ENCODE data around the gene TXNDC17. TPM values are rescaled to one million over a fixed set of nuclear protein-coding genes. Genes with fewer than 3 reads are reported as not detected.
"Not testable (repeated sequence)": the region's sequence is repeated elsewhere in the genome, so short reads cannot be mapped to it uniquely, and the experiment has no call there.

Gene TXNDC17
- total RNA-seq = 10 to 100 TPM; 69.6 to 71.6 TPM

DNA sequence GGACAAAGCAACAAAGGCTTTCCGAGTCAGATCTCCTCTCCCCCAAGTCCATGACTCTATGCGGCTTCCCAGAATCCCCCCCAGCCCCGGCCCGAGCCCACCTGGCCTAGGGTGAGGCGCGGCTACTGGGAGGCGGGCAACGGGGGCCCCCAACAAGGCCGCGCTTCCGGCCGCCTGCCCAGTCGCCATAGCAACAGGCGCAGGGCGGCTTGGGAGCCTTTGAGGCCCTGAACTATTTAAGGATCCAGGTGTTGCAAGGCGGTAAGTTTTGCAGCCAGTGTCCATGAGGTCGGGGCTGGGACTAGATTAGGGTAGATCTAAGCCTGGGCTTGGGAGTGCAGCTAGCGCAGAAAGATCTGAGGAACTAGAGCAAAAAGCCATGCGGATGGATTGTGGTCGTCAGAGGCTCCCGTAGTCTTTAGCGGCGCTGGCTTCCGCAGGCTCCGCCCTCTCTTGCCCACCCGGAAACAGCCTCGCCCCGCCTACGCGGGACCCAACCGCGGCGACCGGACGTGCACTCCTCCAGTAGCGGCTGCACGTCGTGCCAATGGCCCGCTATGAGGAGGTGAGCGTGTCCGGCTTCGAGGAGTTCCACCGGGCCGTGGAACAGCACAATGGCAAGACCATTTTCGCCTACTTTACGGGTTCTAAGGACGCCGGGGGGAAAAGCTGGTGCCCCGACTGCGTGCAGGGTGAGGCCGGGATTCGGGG, at the start of gene TXNDC17, which contains the start of gene KIAA0753:
Gene TXNDC17 (plus strand): TSS at position 525 of the 711 bp plus-strand sequence. CDS start 23 bp downstream, at position 548.
Gene KIAA0753 (minus strand): TSS at position 176 of the 711 bp plus-strand sequence. CDS start 5,608 bp downstream, outside the sequence.
- H3K36me3 Mint-ChIP-seq = peaks cover 20% of the 10 kb centered on the region
- H3K27ac Mint-ChIP-seq = peak within 1 kb of the TSS; percentile 91
- peaks cover 58% of the 10 kb centered on the region for H3K4me1 Mint-ChIP-seq
- no peaks in the 10 kb centered on the region for H3K9me3 Mint-ChIP-seq (ENCODE audit: low read depth)
- no peaks in the 10 kb centered on the region for H3K27me3 Mint-ChIP-seq
- ATAC-seq = peak; percentile 88
- H3K4me3 Mint-ChIP-seq = peak within 1 kb of the TSS; percentile 87
- CTCF ChIA-PET = interaction anchor here (1.0 to 3.7 kb wide), 2 partner anchors 10 to 19 kb away, joined by 3 to 20 read pairs; partner anchors contain the start of genes C17orf100 and MED31
- peak; percentile 97 for DNase-seq

DNA sequence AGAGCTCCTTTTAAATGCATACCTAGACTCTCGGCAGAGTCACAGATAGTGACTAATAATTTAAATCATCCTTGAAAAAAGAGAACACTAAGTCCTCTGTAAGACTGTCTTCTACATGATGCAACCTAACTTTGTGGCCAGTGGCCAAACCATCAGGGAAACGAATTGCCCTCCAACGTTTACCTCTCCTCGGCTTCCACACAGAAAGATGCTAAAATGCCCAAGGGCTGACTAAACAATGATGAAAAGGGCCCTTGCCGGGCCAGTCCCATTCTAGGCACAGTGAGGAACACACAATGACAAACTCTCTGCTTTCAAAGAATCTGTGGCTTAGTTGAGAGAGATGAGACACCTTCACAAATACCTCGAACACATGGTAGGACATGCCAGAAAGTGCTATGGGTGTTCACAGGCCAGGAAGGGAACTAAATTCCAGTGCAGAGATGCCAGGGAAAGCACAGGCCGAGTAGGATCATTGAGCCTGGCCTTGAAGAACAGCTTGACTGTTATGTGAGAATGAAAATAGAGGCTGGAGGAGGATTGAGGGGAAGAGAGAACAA, 49.2 kb upstream of the TXNDC17 start:
- Mint-ChIP-seq H3K4me1 (peaks cover 7% of the 10 kb centered on the region), H3K9me3 (ENCODE audit: low read depth) (no peaks in the 10 kb centered on the region), H3K27me3 (no peaks in the 10 kb centered on the region), H3K4me3 (no peak overlapping the region), H3K27ac (no peak overlapping the region), H3K36me3 (peaks cover 35% of the 10 kb centered on the region)
- CTCF ChIA-PET = no interaction called here
- ATAC-seq = no peak
- no peak for DNase-seq

DNA sequence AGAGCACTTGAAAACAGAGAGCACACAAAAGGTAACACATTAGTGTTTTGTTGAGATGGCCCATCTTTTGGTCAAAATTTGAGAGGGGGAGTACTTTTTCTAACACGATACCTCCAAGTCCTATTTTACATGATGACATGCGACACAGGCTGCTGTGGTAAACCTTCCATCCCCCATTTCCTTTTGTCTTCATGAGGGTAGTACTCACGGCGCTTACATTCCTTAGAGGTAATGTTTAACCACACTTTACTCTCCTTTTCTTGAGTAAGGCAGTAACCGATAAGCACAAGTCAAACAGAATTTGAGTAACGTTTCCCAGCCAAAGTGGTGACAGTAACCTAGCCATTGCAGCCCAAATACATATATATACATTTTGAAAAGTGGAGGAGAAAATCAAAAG, 48.7 kb upstream of the TXNDC17 start:
- Mint-ChIP-seq H3K27me3 (no peaks in the 10 kb centered on the region), H3K4me3 (no peak overlapping the region), H3K27ac (no peak overlapping the region), H3K4me1 (peaks cover 7% of the 10 kb centered on the region), H3K36me3 (peaks cover 35% of the 10 kb centered on the region), H3K9me3 (ENCODE audit: low read depth) (no peaks in the 10 kb centered on the region)
- DNase-seq (no peak), ATAC-seq (no peak)
- CTCF ChIA-PET = no interaction called here

- DNase-seq; H3K9me3 Mint-ChIP-seq (ENCODE audit: low read depth); CTCF ChIA-PET; H3K4me1 Mint-ChIP-seq; H3K4me3 Mint-ChIP-seq; H3K27ac Mint-ChIP-seq; H3K27me3 Mint-ChIP-seq; ATAC-seq: not testable (repeated sequence)
- peaks cover 28% of the 10 kb centered on the region for H3K36me3 Mint-ChIP-seq
Observed at GRCh38 chr17:6593371-6593770, 47.5 kb upstream of the TXNDC17 start.

GRCh38 chr17:6596081-6596480, 44.8 kb upstream of the TXNDC17 start:
- Mint-ChIP-seq H3K27ac (no peak overlapping the region), H3K4me1 (peaks cover 7% of the 10 kb centered on the region), H3K36me3 (peaks cover 29% of the 10 kb centered on the region), H3K4me3 (no peak overlapping the region), H3K27me3 (no peaks in the 10 kb centered on the region), H3K9me3 (ENCODE audit: low read depth) (no peaks in the 10 kb centered on the region)
- CTCF ChIA-PET = no interaction called here
- no peak for DNase-seq
- ATAC-seq = no peak

- CTCF ChIA-PET = no interaction called here
- H3K27me3 Mint-ChIP-seq = no peaks in the 10 kb centered on the region
- H3K4me1 Mint-ChIP-seq = peaks cover 7% of the 10 kb centered on the region
- H3K36me3 Mint-ChIP-seq = peaks cover 29% of the 10 kb centered on the region
- H3K27ac Mint-ChIP-seq = no peak overlapping the region
- no peak for ATAC-seq
- DNase-seq = no peak
- H3K9me3 Mint-ChIP-seq (ENCODE audit: low read depth) = no peaks in the 10 kb centered on the region
- H3K4me3 Mint-ChIP-seq = no peak overlapping the region
Observed at GRCh38 chr17:6596511-6596910, 44.3 kb upstream of the TXNDC17 start.

GRCh38 chr17:6596941-6597340, 43.9 kb upstream of the TXNDC17 start:
- CTCF ChIA-PET = no interaction called here
- Mint-ChIP-seq H3K36me3 (peaks cover 27% of the 10 kb centered on the region), H3K27me3 (no peaks in the 10 kb centered on the region), H3K4me3 (no peak overlapping the region), H3K4me1 (peaks cover 4% of the 10 kb centered on the region), H3K9me3 (ENCODE audit: low read depth) (no peaks in the 10 kb centered on the region), H3K27ac (no peak overlapping the region)
- ATAC-seq = no peak
- DNase-seq = no peak

DNA sequence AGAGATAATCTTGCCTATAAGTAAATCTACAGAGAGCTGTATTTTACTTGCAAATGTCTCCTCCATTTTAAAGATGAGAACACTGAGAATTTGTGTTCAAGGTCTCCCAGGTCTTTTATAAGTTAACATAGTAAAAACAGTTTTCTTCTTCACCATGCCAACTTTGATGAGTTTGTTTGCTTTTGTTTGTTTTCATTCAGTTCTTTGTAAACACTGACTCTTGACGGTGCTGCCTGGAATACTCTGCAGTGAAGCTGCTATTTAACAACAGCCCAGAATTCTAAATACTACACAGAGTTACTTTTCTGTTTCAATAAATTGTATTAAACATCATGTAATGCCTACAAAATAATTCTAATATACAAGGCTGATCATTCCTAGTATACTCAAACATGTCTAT, 43.1 kb upstream of the TXNDC17 start:
- CTCF ChIA-PET = interaction anchor here (1.4 kb wide), 1 partner anchor 13 kb away, joined by 3 read pairs; no protein-coding TSS in a partner anchor
- no peak overlapping the region for H3K4me3 Mint-ChIP-seq
- ATAC-seq = no peak

DNA sequence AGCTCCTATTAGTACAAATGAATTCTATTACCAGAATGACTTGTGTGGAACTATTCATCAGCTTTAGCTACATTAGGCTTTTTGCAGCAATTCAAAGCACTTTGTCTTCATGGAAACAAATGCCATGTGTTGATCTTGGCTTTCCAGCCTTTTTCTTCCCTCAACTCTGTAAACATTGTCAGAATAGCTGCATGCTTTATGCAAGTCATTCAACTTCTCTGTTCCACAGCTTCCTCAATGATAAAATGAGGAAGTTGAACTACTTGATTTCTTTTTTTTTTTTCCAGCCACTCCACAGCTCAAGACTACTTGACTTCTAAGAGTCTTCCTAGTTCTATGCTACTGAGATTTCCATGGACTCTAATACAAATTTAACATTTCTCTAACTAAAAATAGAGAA, 41.5 kb upstream of the TXNDC17 start:
- CTCF ChIA-PET = no interaction called here
- ATAC-seq = no peak
- Mint-ChIP-seq H3K27me3 (no peaks in the 10 kb centered on the region), H3K36me3 (peaks cover 22% of the 10 kb centered on the region), H3K4me3 (no peak overlapping the region), H3K27ac (no peak overlapping the region), H3K9me3 (ENCODE audit: low read depth) (no peaks in the 10 kb centered on the region), H3K4me1 (no peaks in the 10 kb centered on the region)
- DNase-seq = no peak

More for the DNA sequence above, 43.1 kb upstream of the TXNDC17 start:
- H3K36me3 Mint-ChIP-seq = peaks cover 26% of the 10 kb centered on the region
- H3K27ac Mint-ChIP-seq = no peak overlapping the region
- no peaks in the 10 kb centered on the region for H3K27me3 Mint-ChIP-seq
- no peak for DNase-seq
- no peaks in the 10 kb centered on the region for H3K9me3 Mint-ChIP-seq (ENCODE audit: low read depth)
- no peaks in the 10 kb centered on the region for H3K4me1 Mint-ChIP-seq

GRCh38 chr17:6602141-6602540, 38.7 kb upstream of the TXNDC17 start:
- ATAC-seq (no peak), DNase-seq (no peak)
- Mint-ChIP-seq H3K27ac (no peak overlapping the region), H3K4me3 (no peak overlapping the region), H3K27me3 (no peaks in the 10 kb centered on the region), H3K9me3 (ENCODE audit: low read depth) (no peaks in the 10 kb centered on the region), H3K36me3 (peaks cover 22% of the 10 kb centered on the region), H3K4me1 (no peaks in the 10 kb centered on the region)
- CTCF ChIA-PET = no interaction called here

DNA sequence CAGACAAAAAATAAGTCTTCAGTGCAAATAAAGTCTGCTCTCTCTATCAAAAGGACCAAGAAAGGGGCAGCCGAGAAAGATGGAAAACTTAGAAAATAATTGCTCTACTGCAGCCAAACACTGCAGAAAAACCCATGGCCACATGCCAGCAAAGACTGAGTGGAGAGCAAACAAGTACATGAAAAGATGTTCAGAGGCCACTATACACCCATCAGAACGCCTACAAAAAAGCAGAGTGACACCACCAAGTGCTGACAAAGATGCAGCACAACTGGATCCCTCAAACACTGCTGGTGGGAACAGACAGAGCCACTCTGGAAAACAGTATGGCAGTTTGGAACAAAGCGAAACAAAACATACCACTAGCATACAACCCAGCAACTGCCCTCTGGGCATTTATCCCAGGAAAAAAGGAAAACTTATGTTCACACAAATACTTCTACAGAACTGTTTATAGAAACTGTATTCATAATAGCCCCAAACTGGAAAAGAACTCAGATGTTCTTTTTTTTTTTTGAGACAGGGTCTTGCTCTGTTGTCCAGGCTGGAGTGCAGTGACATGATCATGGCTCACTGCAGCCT, 37.0 kb upstream of the TXNDC17 start:
- Mint-ChIP-seq H3K27me3 (no peaks in the 10 kb centered on the region), H3K9me3 (ENCODE audit: low read depth) (no peaks in the 10 kb centered on the region), H3K4me3 (no peak overlapping the region), H3K36me3 (peaks cover 22% of the 10 kb centered on the region), H3K27ac (no peak overlapping the region), H3K4me1 (no peaks in the 10 kb centered on the region)
- CTCF ChIA-PET = interaction anchor here (1.4 kb wide), 1 partner anchor 135 kb away, joined by 3 read pairs; no protein-coding TSS in a partner anchor
- ATAC-seq (no peak), DNase-seq (no peak)

DNA sequence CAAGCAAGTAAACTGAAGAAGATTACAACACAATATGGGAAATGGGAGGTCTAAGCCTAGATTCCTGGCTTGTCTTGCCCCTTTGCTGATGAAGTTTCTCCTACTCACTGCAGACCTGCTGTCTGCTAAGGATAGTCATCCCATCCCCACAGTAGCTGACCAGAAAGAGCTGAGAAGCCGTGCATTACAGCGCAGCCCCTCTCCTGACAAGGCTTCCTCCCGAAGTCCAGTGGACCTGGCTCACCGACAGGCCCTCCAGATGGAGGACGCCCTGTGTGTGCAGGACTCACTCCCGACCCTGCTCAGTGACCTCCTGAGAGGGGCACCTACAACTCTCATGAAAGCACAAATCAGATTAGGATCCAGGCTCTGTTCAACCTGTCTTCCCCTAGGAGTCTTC, 35.7 kb upstream of the TXNDC17 start:
- Mint-ChIP-seq H3K36me3 (peaks cover 25% of the 10 kb centered on the region), H3K4me1 (no peaks in the 10 kb centered on the region), H3K9me3 (ENCODE audit: low read depth) (no peaks in the 10 kb centered on the region), H3K4me3 (no peak overlapping the region), H3K27me3 (no peaks in the 10 kb centered on the region), H3K27ac (no peak overlapping the region)
- ATAC-seq (no peak), DNase-seq (no peak)
- CTCF ChIA-PET = interaction anchor here (0.6 to 1.4 kb wide), 2 partner anchors 130 to 136 kb away, joined by 3 read pairs; no protein-coding TSS in a partner anchor

DNA sequence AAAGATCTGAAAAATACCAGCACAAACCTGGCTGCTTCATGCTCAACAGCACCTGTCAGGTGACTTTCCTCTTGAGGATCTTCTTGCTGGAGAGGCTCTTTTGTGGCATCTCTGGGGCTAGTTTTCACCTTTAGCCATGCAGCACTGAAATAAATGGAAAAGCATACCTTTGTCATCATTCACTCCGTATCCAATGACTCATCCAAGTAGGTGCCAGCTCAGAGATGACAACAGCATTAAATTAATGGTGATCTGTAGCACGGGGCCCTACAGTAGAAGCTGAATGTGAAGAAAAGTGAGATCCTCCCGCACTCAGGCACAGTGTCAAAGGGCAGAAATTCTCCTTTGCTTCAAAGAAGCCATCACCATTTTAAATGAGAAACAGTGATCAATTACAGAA, 32.5 kb upstream of the TXNDC17 start:
- Mint-ChIP-seq H3K27ac (no peak overlapping the region), H3K9me3 (ENCODE audit: low read depth) (no peaks in the 10 kb centered on the region), H3K27me3 (no peaks in the 10 kb centered on the region), H3K36me3 (peaks cover 17% of the 10 kb centered on the region), H3K4me3 (no peak overlapping the region), H3K4me1 (no peaks in the 10 kb centered on the region)
- DNase-seq = no peak
- CTCF ChIA-PET = interaction anchor here (1.2 to 1.8 kb wide), 3 partner anchors 17 to 21 kb away, joined by 3 to 5 read pairs (median 3); no protein-coding TSS in a partner anchor
- ATAC-seq = no peak

GRCh38 chr17:6610011-6610410, 30.8 kb upstream of the TXNDC17 start:
- Mint-ChIP-seq H3K36me3 (peaks cover 14% of the 10 kb centered on the region), H3K4me3 (no peak overlapping the region)

More at GRCh38 chr17:6610011-6610410, 30.8 kb upstream of the TXNDC17 start:
- Mint-ChIP-seq H3K9me3 (ENCODE audit: low read depth) (no peaks in the 10 kb centered on the region), H3K4me1 (no peaks in the 10 kb centered on the region), H3K27ac (no peak overlapping the region), H3K27me3 (no peaks in the 10 kb centered on the region)
- CTCF ChIA-PET = no interaction called here
- DNase-seq (no peak), ATAC-seq (no peak)

Data from activated CD8-positive, alpha-beta memory T cell treated with anti-CD3 and anti-CD28 coated beads, Interleukin-2, amount 10 ng/mL, durations not matched to agents 7 days and 5 days (primary cell).